HG03175 (cell line): ENCODE data around the gene GLIS2.

Experiments
- ATAC-seq: cut with Tn5 transposase; IDR thresholded peaks from one replicate; pipeline ENCODE4 v1.9.1; 2021; ENCODE audit warnings: mild to moderate bottlenecking, moderate library complexity; ENCODE audit not compliant: unreplicated experiment

GLIS2 gene

DNA sequence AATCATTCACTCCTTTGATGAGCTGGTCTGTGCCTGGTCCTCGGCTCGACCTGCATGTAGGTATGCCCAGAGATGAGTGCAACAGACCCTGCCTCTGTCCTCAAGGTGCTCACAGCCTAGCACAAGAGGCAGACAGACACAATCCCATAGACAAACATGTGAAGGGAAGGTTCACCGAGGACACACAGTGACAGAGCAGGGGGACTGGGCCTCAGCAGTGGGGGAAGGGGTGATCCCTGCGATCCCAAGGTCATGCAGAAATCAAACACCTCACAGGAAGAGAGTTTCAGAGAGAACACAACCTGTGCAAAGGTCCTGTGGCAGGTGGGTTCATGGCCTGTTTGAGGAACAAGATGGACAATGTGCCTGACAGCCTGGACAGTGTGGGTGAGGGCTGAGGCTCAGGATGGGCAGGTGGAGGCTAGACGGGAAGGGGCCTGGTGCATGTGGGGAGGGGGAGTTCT is 51.6 kb downstream of the GLIS2 start:
- ATAC-seq: no peak

DNA sequence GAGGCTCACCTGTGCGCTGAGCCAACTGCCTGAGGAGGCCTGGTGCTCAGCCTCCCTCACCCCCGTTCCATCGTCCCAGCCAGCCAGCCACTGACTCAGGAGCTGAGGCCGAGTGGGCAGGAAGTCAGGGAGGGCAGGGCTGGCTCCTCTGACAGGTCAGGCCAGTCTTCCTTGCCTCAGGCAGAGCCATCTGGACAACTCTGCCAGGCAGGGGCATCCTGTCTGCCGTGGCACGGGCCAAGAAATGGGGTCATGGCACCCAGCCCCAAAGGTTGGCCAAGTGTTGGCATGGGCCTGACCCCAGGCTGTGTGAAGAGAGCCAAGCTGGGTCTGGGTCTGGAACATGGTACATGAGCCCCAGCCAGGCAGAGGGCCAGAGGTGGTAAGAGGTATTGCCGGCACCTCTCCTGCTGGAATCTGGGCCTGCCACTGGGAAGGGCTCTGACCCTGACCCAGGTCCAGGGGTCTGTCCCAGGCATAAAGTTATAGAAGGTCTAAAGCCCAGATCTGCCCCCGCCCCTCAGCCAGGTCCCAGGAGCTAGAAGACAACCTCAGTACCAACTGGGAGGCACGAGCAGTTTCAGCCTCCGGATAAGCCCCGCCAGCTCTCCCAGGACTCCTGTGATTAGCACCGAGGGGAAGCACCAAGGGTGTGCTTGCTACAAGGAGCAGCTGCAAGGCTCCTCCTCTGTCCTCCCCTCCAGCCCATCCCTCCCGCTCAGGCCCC is 53.3 kb downstream of the GLIS2 start:
- no peak for ATAC-seq

DNA sequence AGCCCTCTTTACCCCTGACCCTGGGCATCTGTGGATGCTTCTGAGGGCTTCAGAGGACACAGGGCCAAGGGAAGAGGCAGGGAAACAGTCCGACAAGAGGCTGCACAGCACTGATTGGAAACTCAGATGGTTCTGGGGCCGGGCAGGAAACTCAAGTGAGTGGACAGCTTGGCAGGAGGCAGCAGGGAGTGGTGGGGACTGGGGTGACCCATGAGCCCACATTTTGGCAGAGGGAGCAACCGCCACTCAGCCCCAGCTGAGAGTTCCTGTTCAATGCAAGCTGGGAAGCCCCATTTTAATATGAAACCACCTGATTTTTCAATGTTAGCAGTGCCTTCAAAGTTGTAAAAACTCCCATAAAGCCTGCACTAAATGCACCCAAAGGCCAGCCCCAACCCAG is 54.3 kb downstream of the GLIS2 start:
- ATAC-seq: no peak

DNA sequence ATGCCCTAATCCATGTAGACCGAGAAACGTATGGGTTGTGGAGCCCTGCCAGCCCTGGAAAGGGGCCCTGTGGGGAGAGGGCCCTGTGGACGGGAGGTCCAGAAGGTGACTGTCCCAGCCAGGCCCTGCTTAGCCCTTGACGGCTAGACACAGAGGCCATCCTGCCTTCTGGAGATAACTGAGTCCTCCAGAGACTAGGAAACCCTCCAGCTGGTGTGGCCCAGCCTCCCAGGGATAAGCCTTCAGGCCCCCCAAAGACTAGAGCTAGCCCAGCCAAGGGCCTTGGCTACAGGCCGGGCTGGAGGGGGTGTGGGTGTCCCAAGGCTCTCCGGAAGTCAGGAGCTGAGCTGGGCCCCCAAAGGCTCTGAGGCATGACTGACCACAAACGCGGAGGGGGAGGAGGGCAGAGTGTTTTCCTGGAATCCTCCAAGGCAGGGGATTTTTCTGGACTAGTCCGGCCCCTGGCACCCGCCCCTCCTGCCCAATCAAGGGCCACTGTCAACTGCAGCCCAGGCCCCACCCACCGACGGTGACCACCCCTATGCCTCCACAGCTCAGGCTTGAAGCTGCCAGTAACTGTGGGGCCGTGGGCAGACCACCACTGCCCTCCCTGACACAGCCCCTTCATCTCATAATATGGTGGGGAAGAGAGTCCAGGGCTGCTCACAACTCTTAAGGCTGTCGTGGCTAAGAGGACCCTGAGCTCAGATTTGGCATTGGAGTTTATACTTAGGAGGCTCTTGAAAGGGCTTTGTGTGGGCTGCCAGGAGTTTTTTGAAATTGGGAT is 54.9 kb downstream of the GLIS2 start:
- no peak for ATAC-seq

DNA sequence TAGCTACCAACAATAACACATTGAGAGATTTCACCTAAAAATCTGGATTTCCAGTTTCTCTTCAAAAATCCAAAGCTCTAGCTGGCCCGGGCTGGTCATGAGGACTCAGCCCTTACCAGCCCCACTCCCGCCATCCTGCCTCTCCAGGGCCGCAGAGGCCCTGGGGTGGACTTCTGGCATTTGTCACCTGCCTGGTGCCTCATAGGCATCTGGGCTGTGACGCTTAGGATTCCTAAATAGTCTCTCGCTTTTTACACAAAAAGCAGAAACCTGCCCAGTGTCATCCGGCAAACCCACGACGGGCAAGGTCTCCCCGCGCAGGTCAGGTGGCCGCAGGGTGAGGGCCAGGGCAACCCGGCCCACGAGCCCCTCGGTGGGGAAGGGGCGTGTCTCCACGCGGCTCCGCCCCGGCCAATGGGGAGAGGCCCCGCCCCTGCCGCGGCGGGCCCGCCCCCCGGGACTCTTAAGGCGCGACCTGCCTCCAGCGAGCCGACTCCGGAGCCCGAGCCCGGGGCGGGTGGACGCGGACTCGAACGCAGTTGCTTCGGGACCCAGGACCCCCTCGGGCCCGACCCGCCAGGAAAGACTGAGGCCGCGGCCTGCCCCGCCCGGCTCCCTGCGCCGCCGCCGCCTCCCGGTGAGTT is 55.6 kb downstream of the GLIS2 start, which contains the start of gene VASN:
VASN (plus strand) TSS at position 492 of the 644 bp plus-strand sequence. CDS start 9,030 bp downstream, outside the sequence.
- peak; percentile 63 for ATAC-seq

DNA sequence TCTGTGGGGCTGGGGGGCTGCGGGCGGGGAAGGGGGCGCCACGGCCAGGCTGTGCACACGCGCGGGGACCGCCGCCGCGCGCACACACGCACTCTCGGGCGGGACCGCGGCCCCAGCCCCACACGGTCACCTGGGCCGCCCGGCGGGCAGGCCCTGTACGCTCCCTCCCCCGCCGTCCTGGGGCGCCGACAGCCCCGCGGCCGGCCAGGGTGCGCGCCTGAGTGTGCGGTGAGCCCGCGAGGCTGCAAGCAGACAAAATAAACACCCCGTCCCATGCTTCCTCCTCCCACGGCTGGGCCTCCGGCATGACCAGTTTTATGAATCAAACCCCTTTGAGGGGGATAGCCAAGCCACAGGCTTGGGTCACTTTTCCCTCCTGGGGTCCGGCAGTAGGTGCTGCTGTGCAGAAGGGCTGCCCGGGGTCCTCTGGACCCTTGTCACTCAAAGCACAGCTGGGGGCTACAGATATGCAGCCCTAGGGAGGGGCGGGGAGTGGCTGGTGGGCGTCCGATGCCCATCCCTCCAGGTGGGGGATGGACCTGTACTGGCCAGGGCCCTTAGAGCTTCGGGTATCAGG is 56.2 kb downstream of the GLIS2 start:
- peak; percentile 37 for ATAC-seq

DNA sequence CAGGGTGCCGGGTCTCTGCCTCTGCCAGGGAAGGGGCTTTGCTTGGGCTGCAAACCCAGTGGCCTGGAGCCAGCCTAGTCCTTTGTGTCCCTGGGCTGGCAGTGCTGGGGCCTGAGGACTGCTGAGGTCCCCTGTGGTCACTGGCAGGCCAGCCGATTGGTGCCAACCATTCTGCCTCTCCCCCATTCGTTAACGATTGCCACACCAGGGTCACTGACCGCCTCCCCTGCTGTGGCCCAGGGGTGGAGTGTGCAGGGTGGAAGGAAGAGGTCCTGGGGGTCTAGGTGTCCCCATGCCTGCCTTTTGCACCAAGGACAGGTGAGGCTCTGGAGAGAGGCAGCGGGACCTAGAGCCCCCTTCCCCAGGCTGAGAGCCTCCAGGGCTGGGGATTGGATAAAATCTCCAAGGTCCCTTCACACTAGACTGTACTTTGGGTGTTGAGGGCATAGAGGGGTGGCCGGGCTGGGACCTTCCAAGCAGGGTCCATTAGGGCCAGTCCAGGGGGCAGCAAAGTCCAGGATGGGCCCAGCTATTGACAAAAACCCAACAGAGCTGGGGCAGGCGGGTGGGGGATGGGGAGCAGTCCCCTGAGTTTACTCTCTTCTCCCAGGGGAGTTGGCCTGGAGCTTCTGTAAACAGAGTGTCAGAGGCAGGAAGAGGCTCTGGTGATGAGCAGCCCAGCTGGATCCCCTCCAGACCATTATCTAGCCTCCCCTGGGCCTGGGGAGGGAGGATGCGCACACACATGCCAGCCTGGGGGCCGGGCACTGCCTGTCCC is 56.9 kb downstream of the GLIS2 start:
- ATAC-seq: no peak

DNA sequence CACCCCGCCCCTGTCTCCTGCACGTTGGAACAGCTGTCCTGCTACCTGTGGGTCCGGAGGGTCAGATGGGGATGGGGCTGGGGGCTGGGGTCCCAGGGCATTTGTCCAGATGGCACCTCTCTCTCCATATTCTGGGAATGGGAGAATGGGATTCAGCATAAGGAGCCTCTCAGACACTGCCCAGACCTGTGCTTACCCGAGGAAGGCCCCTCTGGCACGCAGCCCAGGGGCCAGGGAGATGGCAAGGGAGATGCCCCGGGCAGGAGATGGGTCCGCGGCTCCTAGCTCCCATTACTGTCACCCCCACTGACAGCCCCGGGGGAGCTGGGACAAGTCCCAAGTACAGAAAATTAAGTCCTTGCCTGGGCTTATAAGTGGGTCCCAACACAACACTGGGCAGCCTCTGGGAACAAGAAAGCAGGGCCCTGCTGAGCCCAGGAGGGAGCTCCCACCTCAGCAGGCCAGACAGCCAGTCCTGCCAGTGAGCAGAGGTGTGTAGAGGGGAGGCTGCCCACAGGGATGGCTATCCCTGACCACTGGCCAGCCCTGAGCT is 57.6 kb downstream of the GLIS2 start:
- no peak for ATAC-seq

DNA sequence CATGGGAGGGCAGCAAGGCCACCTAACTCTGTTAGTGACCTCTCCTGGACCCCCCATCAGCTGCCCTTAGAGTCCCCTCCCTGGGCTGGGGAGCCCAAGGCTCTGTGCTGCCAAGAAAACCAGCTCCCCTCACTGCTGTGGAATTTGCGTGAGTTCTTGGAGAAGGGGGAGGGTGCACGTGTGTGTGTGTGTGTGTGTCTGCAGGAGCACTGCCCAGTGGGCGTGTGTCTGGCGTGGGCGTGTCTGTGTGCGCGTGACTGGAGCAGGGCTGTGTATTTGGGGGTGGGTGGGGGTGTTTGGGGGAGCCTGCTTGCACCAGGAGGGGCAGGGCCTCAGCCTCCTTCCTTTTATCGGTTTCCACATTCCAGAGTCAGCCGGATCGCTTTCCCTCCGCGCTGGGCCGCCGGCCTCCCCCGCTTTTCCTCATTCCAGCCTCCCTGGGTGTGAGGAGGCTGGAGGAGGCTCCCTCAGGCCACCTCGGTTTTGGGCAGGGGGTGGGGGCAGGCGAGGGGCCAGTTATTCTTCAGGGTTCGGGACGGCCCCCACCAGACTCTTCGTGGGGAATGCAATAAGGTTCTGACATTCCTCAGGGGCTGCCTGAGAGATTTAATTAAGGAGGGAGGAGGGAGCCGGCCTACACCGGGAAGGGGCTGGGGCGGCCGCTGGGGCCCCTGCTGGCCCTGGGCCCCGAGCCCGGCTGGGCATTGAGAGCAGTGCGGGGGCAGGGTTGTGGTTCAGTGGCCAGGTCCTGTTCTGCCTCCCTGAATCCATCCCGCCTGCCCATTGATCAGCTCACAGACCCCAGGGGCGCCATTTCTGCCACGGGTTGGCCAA is 58.3 kb downstream of the GLIS2 start:
- no peak for ATAC-seq

DNA sequence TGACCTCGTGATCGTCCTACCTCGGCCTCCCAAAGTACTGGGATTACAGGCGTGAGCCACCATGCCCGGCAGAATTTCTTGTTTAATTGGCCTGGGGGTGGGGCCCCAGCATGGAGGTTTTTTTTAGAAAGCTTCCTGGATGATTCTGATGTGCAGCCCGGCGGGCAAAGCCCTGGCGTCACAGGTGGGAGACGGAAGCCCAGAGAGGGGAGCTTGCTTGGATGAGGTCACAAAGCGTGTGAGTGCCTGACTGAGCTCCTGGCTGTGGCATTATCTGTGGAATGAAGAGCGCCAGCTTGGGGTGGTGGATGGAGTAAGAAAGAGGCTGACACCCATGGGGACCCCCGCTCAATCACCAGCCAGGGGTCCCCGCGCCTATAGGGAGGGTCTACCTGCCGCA is 59.9 kb downstream of the GLIS2 start:
- no peak for ATAC-seq

DNA sequence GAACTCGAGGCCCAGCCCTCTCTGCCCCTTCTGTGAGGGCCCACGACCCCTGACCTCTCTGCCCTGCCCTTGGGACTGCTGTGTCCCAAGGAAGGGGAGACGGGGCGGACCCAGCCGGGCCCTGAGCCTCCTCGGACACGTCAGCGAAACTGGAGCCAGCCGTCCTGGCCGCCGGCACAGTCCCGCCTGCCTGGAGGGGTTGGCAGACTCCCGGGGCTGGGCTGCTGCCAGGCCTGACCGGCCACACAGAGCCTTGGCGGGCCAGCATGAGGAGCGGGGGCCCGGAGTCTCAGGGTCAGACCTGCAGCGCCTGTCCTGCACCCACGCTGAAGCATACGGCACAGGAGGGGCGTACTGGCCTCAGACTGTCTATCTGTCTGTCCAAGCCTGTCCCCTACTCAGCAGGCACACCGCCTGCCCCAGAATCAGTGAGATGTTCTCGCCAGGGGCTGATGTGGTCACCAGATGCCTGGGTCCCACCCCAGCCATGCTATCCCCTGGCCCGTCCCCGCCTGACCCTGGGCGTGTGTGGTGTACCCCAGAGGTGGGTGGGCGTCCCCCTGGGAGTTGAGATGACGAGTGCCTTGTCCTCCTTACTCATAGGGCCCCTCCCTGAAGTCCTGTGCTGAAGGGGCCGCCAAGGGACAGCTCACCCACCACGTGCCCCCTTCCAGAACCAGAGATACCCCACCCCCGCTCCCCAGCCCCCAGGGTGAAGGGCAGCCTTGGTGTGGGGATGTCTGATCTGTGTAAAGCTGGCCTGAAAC is 60.4 kb downstream of the GLIS2 start:
- ATAC-seq: no peak

DNA sequence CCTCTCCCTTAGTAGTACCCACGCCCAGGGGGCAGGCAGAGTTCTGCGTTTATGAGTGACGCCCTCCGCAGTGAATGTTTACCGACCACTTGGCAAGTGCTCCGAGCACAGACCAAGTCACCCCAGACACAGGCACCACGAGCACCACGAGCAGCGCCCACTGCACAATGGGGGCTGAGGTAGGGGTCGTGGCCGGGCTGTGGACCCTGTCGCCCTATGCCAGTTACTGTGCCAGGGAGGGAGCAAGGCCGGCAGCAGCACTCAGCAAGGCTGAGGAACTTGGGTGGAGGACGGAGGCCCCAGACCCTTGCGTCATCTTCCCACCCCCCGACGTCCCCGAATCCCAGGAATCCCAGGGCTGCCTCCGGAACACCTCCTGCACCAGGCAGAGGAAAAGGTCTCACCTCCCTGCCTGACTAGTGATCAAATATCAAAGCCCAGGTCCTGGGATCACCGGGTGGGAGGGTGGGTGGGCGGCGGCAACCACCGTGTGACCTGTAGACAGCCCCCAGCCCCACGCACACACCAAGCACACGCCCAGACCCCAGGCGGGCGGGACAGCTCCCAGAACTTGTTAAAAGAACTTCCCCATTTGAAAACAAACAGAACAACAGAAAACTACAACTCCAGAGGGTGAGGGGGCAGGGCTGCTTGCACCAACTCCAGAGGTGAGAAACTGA is 61.2 kb downstream of the GLIS2 start:
- no peak for ATAC-seq

DNA sequence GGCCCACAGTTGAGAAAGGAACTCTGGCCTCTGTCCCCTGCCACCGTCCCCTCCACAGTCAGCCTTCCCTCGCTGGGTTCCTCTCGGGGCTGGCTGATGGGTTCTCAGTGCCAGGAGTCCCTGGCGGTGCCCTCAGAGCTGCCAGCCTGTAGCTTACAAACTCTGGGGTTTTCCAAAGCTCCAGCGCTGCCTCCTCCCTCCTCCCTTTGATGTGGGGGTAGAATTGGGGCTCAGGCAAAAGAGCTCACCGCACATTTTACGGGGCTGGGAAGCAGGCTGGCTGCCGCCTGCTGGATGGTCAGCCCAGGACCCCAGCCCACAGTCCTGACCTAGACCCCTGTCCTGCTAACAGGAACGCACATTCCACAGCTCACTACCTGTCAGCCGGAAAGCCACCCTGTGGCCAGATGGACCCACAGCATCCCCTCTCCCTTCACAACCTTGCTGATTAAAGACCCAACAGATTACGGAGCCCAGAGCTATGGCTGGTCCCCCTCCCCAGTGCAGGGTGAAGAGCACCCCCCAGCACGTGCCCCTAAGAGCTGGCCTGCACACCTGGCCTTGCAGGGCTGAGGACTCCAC is 61.8 kb downstream of the GLIS2 start:
- no peak for ATAC-seq

DNA sequence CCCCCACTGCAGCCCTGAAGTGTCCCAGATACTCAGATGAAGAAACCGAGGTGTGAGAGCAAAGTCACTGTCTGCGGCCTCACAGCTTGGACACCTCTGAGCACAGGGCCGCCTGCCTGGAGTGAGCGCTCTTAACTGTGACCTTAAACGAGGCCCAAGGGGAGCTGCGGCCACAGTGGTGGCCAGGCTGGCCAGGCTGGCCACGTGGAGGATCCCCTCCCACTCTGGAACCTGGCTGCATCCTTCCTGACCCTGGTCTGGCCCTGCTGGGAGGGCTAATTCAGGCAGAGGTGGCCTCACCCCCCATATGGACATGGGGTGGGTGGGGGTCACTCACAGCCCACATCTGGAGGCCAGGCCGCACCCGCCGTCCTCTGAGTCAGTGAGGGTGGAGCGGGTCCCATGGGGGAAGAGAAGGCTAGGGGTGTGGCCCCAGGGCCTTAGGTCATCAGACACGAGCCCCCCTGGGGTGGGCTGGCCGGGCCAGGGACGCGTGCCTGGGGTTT is 62.3 kb downstream of the GLIS2 start:
- ATAC-seq: no peak

DNA sequence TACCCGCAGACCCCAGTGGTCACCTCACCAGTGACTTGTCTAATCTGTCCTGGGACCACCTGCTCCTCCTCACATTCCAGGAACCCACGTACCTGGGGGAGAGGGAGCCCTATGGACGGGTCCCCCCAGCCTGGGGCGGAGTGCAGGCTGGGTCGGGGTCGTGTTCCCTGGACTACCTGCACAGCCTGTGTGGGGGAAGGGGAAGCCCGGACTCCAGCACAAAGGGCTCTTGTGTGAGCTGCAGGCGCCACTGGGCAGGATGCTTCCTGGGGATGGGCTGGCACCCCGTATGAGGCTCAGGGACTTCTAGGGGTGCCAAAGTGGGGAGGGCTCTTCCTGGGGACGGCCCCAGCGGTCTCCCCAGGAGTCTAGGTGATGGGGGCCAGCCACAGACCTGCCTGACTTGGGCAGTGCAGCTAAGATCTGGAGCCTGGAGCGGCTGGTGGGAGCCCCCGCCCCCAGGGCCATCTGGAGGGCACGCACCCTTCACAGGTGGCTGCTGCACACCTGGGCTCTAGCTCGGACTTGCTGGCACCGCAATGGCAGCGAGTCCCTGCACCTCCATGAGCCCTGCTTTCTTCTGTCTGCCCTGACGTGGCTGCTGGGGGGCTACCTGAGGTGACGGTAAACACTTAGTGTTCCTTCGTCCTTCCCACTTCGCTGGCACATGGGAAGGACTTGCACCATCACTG is 63.3 kb downstream of the GLIS2 start:
- ATAC-seq: no peak

DNA sequence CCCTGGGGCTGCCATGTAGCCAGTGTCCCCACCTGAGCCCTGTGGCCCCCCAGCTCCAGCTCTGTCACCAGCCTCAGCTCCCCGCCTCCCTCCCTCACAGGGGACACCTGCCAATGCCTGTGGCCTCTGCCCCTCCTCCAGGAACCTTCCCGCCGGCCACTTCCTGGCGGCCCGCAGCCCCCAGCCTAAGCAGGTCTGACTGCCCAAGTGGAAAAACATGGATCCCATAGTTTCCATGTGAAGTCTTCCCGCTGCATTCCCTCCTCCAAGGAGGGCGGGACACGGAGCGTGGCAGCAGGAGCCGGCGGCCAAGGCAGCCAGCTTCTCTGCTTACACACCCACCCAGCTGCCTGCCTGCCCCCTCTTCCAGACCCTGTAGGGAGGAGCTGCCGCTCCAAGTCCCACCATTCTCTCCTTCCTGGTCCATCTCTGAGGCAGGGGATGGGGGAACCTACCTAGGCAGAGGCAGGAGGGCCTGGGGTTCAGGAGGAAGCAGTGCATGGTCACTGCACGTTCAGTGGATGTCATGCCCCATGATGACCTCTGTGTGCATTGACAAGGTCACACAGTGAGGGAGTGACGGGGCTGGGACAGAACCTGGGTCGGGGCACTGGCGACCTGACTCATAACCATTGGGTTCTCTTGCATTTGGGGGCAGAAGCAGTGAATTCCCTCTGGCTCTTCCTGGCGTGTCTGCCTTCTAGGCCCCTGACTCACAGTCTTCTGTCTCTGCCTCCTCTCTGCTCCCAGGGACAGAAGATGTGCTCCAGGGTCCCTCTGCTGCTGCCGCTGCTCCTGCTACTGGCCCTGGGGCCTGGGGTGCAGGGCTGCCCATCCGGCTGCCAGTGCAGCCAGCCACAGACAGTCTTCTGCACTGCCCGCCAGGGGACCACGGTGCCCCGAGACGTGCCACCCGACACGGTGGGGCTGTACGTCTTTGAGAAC is 64.5 kb downstream of the GLIS2 start:
- no peak for ATAC-seq
